HEK293 (cell line): ENCODE data around the gene OLA1.
A peak's percentile ranks its signal among the peaks of the same experiment; 100 is the strongest.

Source experiments
- CTCF ChIA-PET: fragments of 350-600 bp; formaldehyde crosslinking; extraction: SDS; loops from one replicate; lab custom pipeline; 2021; ENCODE audit warnings: antibody characterized with exemption; lab: Yijun Ruan, JAX
- POLR2A ChIA-PET: fragments of 300-600 bp; formaldehyde crosslinking; extraction: SDS; loops from one replicate; lab custom pipeline; 2020; ENCODE audit warnings: antibody characterized with exemption, inconsistent platforms; lab: Yijun Ruan, JAX
- H3K27ac ChIP-seq: fragments of 200-500 bp; sonication (Bioruptor generic); 2 replicates; pipeline ENCODE4 v1.5.1; 2014; ENCODE audit warnings: low read depth, low read length, control low read depth, inconsistent platforms; ENCODE audit errors: extremely low read depth
- H3K36me3 ChIP-seq, 2 experiments: fragments of 200-500 bp in 1 of 2; sonication (Bioruptor generic) in 1 of 2; 1 replicate in 1 of 2; 2 replicates in 1 of 2; pipeline ENCODE4 v1.5.1; 2014 to 2017; ENCODE audit warnings: inconsistent platforms in 2 of 2, low read length in 2 of 2; ENCODE audit not compliant: control insufficient read depth in 2 of 2, insufficient read depth in 1 of 2
- H3K4me1 ChIP-seq: fragments of 200-500 bp; sonication (Bioruptor generic); 2 replicates; pipeline ENCODE4 v1.5.1; 2014; ENCODE audit warnings: mild to moderate bottlenecking, low read length, inconsistent platforms; ENCODE audit not compliant: control insufficient read depth, insufficient read depth
- H3K4me3 ChIP-seq: 2 replicates; pipeline ENCODE4 v1.5.1; 2011; ENCODE audit warnings: low read depth, mild to moderate bottlenecking, control low read depth, low read length, moderate library complexity
- H3K9me3 ChIP-seq: fragments of 200-500 bp; sonication (Bioruptor generic); 2 replicates; pipeline ENCODE4 v1.5.1; 2014; ENCODE audit warnings: low read depth, low read length, inconsistent platforms; ENCODE audit not compliant: control insufficient read depth, insufficient read depth
- BCL11B ChIP-seq: fragments of 450-650 bp; formaldehyde crosslinking; IDR thresholded peaks from 2 replicates; pipeline ENCODE4 v1.5.1; 2016; ENCODE audit warnings: low read depth, missing biosample characterization, missing genetic modification characterization
- GLIS1 ChIP-seq: fragments of 450-650 bp; formaldehyde crosslinking; IDR thresholded peaks from 2 replicates; pipeline ENCODE4 v1.5.1; 2016; ENCODE audit warnings: missing biosample characterization, missing genetic modification characterization
- KLF1 ChIP-seq: fragments of 450-650 bp; formaldehyde crosslinking; IDR thresholded peaks from 2 replicates; pipeline ENCODE4 v1.5.1; 2016; ENCODE audit warnings: missing biosample characterization, missing genetic modification characterization
- KLF17 ChIP-seq: fragments of 450-650 bp; formaldehyde crosslinking; IDR thresholded peaks from 2 replicates; pipeline ENCODE4 v1.5.1; 2016; ENCODE audit warnings: missing biosample characterization, missing genetic modification characterization
- MEIS1 ChIP-seq: sonication (generic); formaldehyde crosslinking; IDR thresholded peaks from 2 replicates; pipeline ENCODE4 v1.8.1; 2022; ENCODE audit warnings: missing genetic modification reagents, mild to moderate bottlenecking, borderline replicate concordance
- PBX3 ChIP-seq: sonication (generic); formaldehyde crosslinking; IDR thresholded peaks from 2 replicates; pipeline ENCODE4 v1.8.1; 2022; ENCODE audit warnings: mild to moderate bottlenecking, moderate library complexity, missing genetic modification reagents
- PRDM6 ChIP-seq: fragments of 450-650 bp; formaldehyde crosslinking; IDR thresholded peaks from 2 replicates; pipeline ENCODE4 v1.5.1; 2017; ENCODE audit warnings: missing biosample characterization, missing genetic modification characterization
- TSHZ1 ChIP-seq: fragments of 450-650 bp; formaldehyde crosslinking; IDR thresholded peaks from 2 replicates; pipeline ENCODE4 v1.5.1; 2016; ENCODE audit warnings: missing biosample characterization, missing genetic modification characterization, borderline replicate concordance
- ZIC2 ChIP-seq: fragments of 450-650 bp; formaldehyde crosslinking; IDR thresholded peaks from 2 replicates; pipeline ENCODE4 v1.5.1; 2016; ENCODE audit warnings: missing biosample characterization, missing genetic modification characterization
- ZNF2 ChIP-seq: fragments of 450-650 bp; formaldehyde crosslinking; IDR thresholded peaks from 2 replicates; pipeline ENCODE4 v1.5.1; 2016; ENCODE audit warnings: missing biosample characterization, missing genetic modification characterization
- ZNF223 ChIP-seq: fragments of 450-650 bp; formaldehyde crosslinking; IDR thresholded peaks from 2 replicates; pipeline ENCODE4 v1.5.1; 2016; ENCODE audit warnings: missing biosample characterization, missing genetic modification characterization
- ZNF548 ChIP-seq: fragments of 450-650 bp; formaldehyde crosslinking; IDR thresholded peaks from 2 replicates; pipeline ENCODE4 v1.5.1; 2016; ENCODE audit warnings: missing biosample characterization, missing genetic modification characterization
- ZNF621 ChIP-seq: fragments of 450-650 bp; formaldehyde crosslinking; IDR thresholded peaks from 2 replicates; pipeline ENCODE4 v1.5.1; 2017; ENCODE audit warnings: missing biosample characterization, missing genetic modification characterization
- ZNF624 ChIP-seq: fragments of 450-650 bp; formaldehyde crosslinking; IDR thresholded peaks from 2 replicates; pipeline ENCODE4 v1.5.1; 2017; ENCODE audit warnings: missing biosample characterization, missing genetic modification characterization
- ZNF785 ChIP-seq: fragments of 450-650 bp; formaldehyde crosslinking; IDR thresholded peaks from 2 replicates; pipeline ENCODE4 v1.5.1; 2016; ENCODE audit warnings: missing biosample characterization, missing genetic modification characterization

OLA1 gene

GRCh38 chr2:174122185-174122584 lies 126.1 kb downstream of the OLA1 start:
- H3K4me3 ChIP-seq, result no peak overlapping the region
- no peaks in the 10 kb centered on the region for H3K9me3 ChIP-seq
- H3K27ac ChIP-seq, result no peak overlapping the region
- H3K36me3 ChIP-seq, result no peaks in the 10 kb centered on the region
- peaks cover 16% of the 10 kb centered on the region for H3K4me1 ChIP-seq
- peak; percentile 65 for TF ChIP-seq PRDM6 (tag by site-specific recombination)
- no peak for TF ChIP-seq GLIS1 (tag by site-specific recombination)
- CTCF ChIA-PET, result no interaction called here
- POLR2A ChIA-PET, result no interaction called here

GRCh38 chr2:174121612-174122011 lies 126.7 kb downstream of the OLA1 start:
- POLR2A ChIA-PET, result no interaction called here
- H3K4me3 ChIP-seq, result no peak overlapping the region

More at GRCh38 chr2:174121612-174122011, 126.7 kb downstream of the OLA1 start:
- Histone ChIP-seq H3K4me1 (peaks cover 16% of the 10 kb centered on the region), H3K27ac (no peak overlapping the region), H3K9me3 (no peaks in the 10 kb centered on the region), H3K36me3 (no peaks in the 10 kb centered on the region)
- TF ChIP-seq KLF17 (tag by site-specific recombination) (no peak), ZIC2 (no peak), ZNF223 (tag by site-specific recombination) (no peak), ZNF785 (tag by site-specific recombination) (no peak), ZNF548 (tag by site-specific recombination) (no peak), MEIS1 (no peak), PBX3 (CRISPR knock-in tag) (no peak), TSHZ1 (tag by site-specific recombination) (no peak), ZNF624 (tag by site-specific recombination) (no peak), ZNF621 (tag by site-specific recombination) (no peak), BCL11B (no peak), KLF1 (no peak), ZNF2 (tag by site-specific recombination) (no peak)
- CTCF ChIA-PET, result interaction anchor here (0.6 kb wide), 2 partner anchors 222 to 504 kb away, joined by 3 read pairs; no protein-coding TSS in a partner anchor
